ENCODE results near the gene ZMYND15.
A peak's percentile ranks its signal among the peaks of the same experiment; 100 is the strongest.

ZMYND15 gene

DNA sequence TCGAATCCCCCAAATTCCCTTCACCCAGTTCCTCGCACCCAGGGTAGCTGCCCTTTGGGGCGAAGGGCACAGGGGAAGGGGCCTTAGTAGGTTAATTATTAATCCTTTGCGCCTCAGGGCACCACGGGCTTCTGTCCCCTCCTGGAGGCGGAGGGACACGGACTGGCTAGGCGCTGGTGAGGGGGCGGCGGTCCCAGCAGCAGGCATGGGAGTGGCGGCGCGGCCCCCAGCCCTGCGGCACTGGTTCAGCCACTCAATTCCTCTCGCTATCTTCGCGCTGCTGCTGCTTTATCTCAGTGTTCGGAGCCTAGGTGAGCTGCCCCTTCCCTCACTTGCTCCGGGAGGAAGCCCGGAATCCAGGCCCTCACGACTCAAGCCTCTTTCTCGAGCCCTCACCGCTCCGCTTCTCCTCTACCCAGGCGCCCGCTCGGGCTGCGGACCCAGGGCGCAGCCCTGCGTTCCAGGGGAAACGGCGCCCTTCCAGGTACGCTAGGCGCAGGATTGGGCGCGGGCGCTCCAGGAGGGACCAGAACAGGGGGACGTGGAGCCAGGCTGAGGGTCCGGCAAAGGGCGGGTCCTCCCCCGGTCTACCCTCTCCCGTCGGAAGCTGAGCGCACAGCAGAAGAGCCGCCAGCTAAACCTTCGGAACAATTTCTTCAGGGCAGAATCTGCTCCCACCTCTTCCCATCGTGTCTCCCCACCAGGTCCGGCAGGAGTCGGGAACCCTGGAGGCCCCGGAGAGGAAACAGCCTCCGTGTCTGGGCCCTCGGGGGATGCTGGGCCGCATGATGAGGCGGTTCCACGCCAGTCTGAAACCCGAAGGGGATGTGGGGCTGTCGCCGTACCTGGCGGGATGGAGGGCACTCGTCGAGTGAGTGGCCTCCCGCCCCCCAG lies 49.4 kb downstream of the ZMYND15 start, which contains the start of gene GLTPD2:
Gene GLTPD2, plus strand, starts transcription at position 158 of the 894 bp plus-strand sequence. Its CDS starts 48 bp downstream, at position 206.
- DNase-seq, result no peak

GRCh38 chr17:4789701-4789950 lies 50.0 kb downstream of the ZMYND15 start:
- no peak for DNase-seq

GRCh38 chr17:4789951-4790704 lies 50.5 kb downstream of the ZMYND15 start:
- DNase-seq, result peak; percentile 33

GRCh38 chr17:4790705-4791088 lies 51.1 kb downstream of the ZMYND15 start:
- DNase-seq, result no peak

GRCh38 chr17:4795168-4795567 lies 55.5 kb downstream of the ZMYND15 start:
- DNase-seq, result no peak

Measured in NCI-H2029 (cell line).